ENCODE measurements around the gene ENOSF1. TPM values are rescaled to one million over a fixed set of nuclear protein-coding genes. Genes with fewer than 3 reads are reported as not detected.
"Not testable (repeated sequence)": the region's sequence is repeated elsewhere in the genome, so short reads cannot be mapped to it uniquely, and the experiment has no call there.

ENOSF1 gene
- 2.0 TPM for total RNA-seq

GRCh38 chr18:712401-713134, at the start of gene ENOSF1:
TSS of gene ENOSF1 (minus strand) at chr18:712630. CDS start at chr18:712587, 43 bp downstream.
- peak; percentile 79 to 81 for DNase-seq (ENCODE audit: low spot score in 2 of 2)
- FAIRE-seq: no peak

- FAIRE-seq; DNase-seq (ENCODE audit: low spot score in 2 of 2): not testable (repeated sequence)
Measured at GRCh38 chr18:759864-760263, 47.4 kb upstream of the ENOSF1 start.

- DNase-seq (ENCODE audit: low spot score in 2 of 2) (no peak), FAIRE-seq (no peak)
Measured at GRCh38 chr18:755506-755905, 43.1 kb upstream of the ENOSF1 start.

GRCh38 chr18:754656-755055, 42.2 kb upstream of the ENOSF1 start:
- DNase-seq (ENCODE audit: low spot score in 2 of 2) (no peak), FAIRE-seq (no peak)

- no peak for DNase-seq (ENCODE audit: low spot score in 2 of 2)
- no peak for FAIRE-seq
Measured at GRCh38 chr18:750456-750855, 38.0 kb upstream of the ENOSF1 start.

GRCh38 chr18:744832-745597, 32.6 kb upstream of the ENOSF1 start:
- FAIRE-seq (no peak), DNase-seq (ENCODE audit: low spot score in 2 of 2) (no peak)

GRCh38 chr18:741931-742512, 29.6 kb upstream of the ENOSF1 start:
- peak; percentile 24 to 33 for DNase-seq (ENCODE audit: low spot score in 2 of 2)
- FAIRE-seq: peak; percentile 59

GRCh38 chr18:732371-732770, 19.9 kb upstream of the ENOSF1 start:
- DNase-seq (ENCODE audit: low spot score in 2 of 2): no peak
- FAIRE-seq: no peak

- FAIRE-seq: no peak
- DNase-seq (ENCODE audit: low spot score in 2 of 2): no peak
Measured at GRCh38 chr18:731185-731584, 18.8 kb upstream of the ENOSF1 start.

GRCh38 chr18:730692-731091, 18.3 kb upstream of the ENOSF1 start:
- FAIRE-seq: no peak
- no peak for DNase-seq (ENCODE audit: low spot score in 2 of 2)

- not testable (repeated sequence) for DNase-seq (ENCODE audit: low spot score in 2 of 2)
Measured at GRCh38 chr18:730120-730519, 17.7 kb upstream of the ENOSF1 start.

GRCh38 chr18:725646-726045, 13.2 kb upstream of the ENOSF1 start:
- no peak for DNase-seq (ENCODE audit: low spot score in 2 of 2)
- FAIRE-seq: no peak

More at GRCh38 chr18:730120-730519, 17.7 kb upstream of the ENOSF1 start:
- not testable (repeated sequence) for FAIRE-seq

- DNase-seq (ENCODE audit: low spot score in 2 of 2) (no peak), FAIRE-seq (no peak)
Measured at GRCh38 chr18:723541-724080, 11.2 kb upstream of the ENOSF1 start.

- no peak for DNase-seq (ENCODE audit: low spot score in 2 of 2)
- no peak for FAIRE-seq
Measured at GRCh38 chr18:717003-717402, 4.6 kb upstream of the ENOSF1 start.

GRCh38 chr18:715626-716025, 3.2 kb upstream of the ENOSF1 start:
- DNase-seq (ENCODE audit: low spot score in 2 of 2) (no peak), FAIRE-seq (no peak)

- FAIRE-seq (no peak), DNase-seq (ENCODE audit: low spot score in 2 of 2) (no peak)
Measured at GRCh38 chr18:713135-713490, 683 bp upstream of the ENOSF1 start.

- DNase-seq (ENCODE audit: low spot score in 2 of 2) (peak; percentile 51 to 66), FAIRE-seq (no peak)
Measured at GRCh38 chr18:711657-712400, 601 bp downstream of the ENOSF1 start.

GRCh38 chr18:711310-711656, 1.1 kb downstream of the ENOSF1 start:
- no peak for FAIRE-seq
- peak in 1 of 2 donors; percentile 14 for DNase-seq (ENCODE audit: low spot score in 2 of 2)

GRCh38 chr18:710418-711300, 1.8 kb downstream of the ENOSF1 start:
- DNase-seq (ENCODE audit: low spot score in 2 of 2) (no peak), FAIRE-seq (no peak)

GRCh38 chr18:709771-710170, 2.7 kb downstream of the ENOSF1 start:
- DNase-seq (ENCODE audit: low spot score in 2 of 2): no peak
- no peak for FAIRE-seq

All from frontal cortex (tissue), 4 donors.